Endothelial cell of umbilical vein (primary cell): ENCODE results near the gene MEN1. TPM values are rescaled to one million over a fixed set of nuclear protein-coding genes. Genes with fewer than 3 reads are reported as not detected.

Experiments used
- BruUV-seq: library from RNA; stranded (reverse); fragments of 400-500 nt; replicated peaks from 2 replicates; lab custom pipeline; 2021; lab: Mats Ljungman, UMichigan
- CTCF ChIA-PET: fragments of 300-600, 350-600 bp; sonication (Branson Sonifier 250); formaldehyde crosslinking; loops from one replicate; lab custom pipeline; 2021; ENCODE audit warnings: antibody characterized with exemption, inconsistent platforms; lab: Charles Lee
- POLR2A ChIA-PET: fragments of 300-600, 350-600 bp; sonication (Branson Sonifier 250); formaldehyde crosslinking; loops from one replicate; lab custom pipeline; 2021; ENCODE audit warnings: antibody characterized with exemption, inconsistent platforms; lab: Charles Lee
- DNase-seq: peaks from one replicate; pipeline ENCODE4 v3.0.0-alpha.2; 2011; ENCODE audit warnings: low read depth, low spot score
- FAIRE-seq: peaks from 2 replicates; lab custom pipeline; 2011; peaks lifted over from hg19 to GRCh38; lab: Jason Lieb, UNC
- H2AFZ ChIP-seq: 2 replicates; pipeline ENCODE4 v1.6.0; 2012; ENCODE audit warnings: low read depth, low read length, control low read depth, inconsistent platforms
- H3K27ac ChIP-seq: 2 replicates; pipeline ENCODE4 v1.5.1; 2011; ENCODE audit warnings: low read depth, mild to moderate bottlenecking, control low read depth, low read length, moderate library complexity; ENCODE audit not compliant: insufficient read depth
- H3K27me3 ChIP-seq, 2 experiments: 2 replicates each; pipeline versions ENCODE4 v1.6.0 to v1.6.1; 2011; ENCODE audit warnings: low read length in 2 of 2, mixed read lengths in 1 of 2; ENCODE audit not compliant: control insufficient read depth in 2 of 2, insufficient read depth in 2 of 2
- H3K36me3 ChIP-seq, 2 experiments: 2 replicates in 1 of 2; 3 replicates in 1 of 2; pipeline ENCODE4 v1.5.1; 2011; ENCODE audit warnings: low read length in 2 of 2, mild to moderate bottlenecking in 1 of 2, moderate library complexity in 1 of 2; ENCODE audit not compliant: control insufficient read depth in 2 of 2, insufficient read depth in 2 of 2; ENCODE audit errors: extremely low read depth in 1 of 2
- H3K4me1 ChIP-seq: 3 replicates; pipeline ENCODE4 v1.5.1; 2011; ENCODE audit warnings: mild to moderate bottlenecking, low read length; ENCODE audit not compliant: control insufficient read depth, insufficient read depth; ENCODE audit errors: extremely low read depth
- H3K4me2 ChIP-seq: 2 replicates; pipeline ENCODE4 v1.6.1; 2011; ENCODE audit warnings: low read length, control low read depth, mixed read lengths; ENCODE audit not compliant: insufficient read depth
- H3K4me3 ChIP-seq, 3 experiments: fragments of 200-600 bp in 1 of 3; sonication (generic), shearing (Covaris generic) in 1 of 3; replicated peaks in 1 of 3; 2 replicates each; pipeline ENCODE4 v1.5.1; 2011 to 2016; ENCODE audit warnings: control low read depth in 3 of 3, low read length in 3 of 3, mild to moderate bottlenecking in 2 of 3, inconsistent platforms in 1 of 3, low read depth in 1 of 3, moderate library complexity in 1 of 3; ENCODE audit not compliant: insufficient read depth in 1 of 3
- H3K79me2 ChIP-seq: 2 replicates; pipeline ENCODE4 v1.6.0; 2012; ENCODE audit warnings: low read length, inconsistent platforms; ENCODE audit not compliant: control insufficient read depth, insufficient read depth
- H3K9ac ChIP-seq: replicated peaks from 2 replicates; pipeline ENCODE3; 2011; ENCODE audit warnings: low read length, control low read depth; ENCODE audit not compliant: insufficient read depth; ENCODE audit errors: extremely low read depth
- H3K9me1 ChIP-seq: replicated peaks from 3 replicates; pipeline ENCODE4 v1.6.0; 2011; ENCODE audit warnings: mild to moderate bottlenecking, low read length; ENCODE audit not compliant: control insufficient read depth, insufficient read depth; ENCODE audit errors: extremely low read depth
- H3K9me3 ChIP-seq: replicated peaks from 2 replicates; pipeline ENCODE4 v1.5.1; 2012; ENCODE audit warnings: low read length, inconsistent platforms; ENCODE audit not compliant: control insufficient read depth, insufficient read depth
- H4K20me1 ChIP-seq: replicated peaks from 2 replicates; pipeline ENCODE3; 2011; ENCODE audit warnings: mild to moderate bottlenecking, low read length; ENCODE audit not compliant: control insufficient read depth, insufficient read depth; ENCODE audit errors: extremely low read depth
- EZH2 ChIP-seq: IDR thresholded peaks from 2 replicates; pipeline ENCODE4 v1.6.1; 2012; ENCODE audit warnings: borderline replicate concordance, low read depth, mild to moderate bottlenecking, moderate library complexity, low read length, inconsistent platforms; ENCODE audit not compliant: severe bottlenecking
- FOS ChIP-seq: IDR thresholded peaks from 2 replicates; pipeline ENCODE4 v1.6.1; 2011; ENCODE audit warnings: mild to moderate bottlenecking, low read length, moderate library complexity, borderline replicate concordance; ENCODE audit not compliant: insufficient read depth
- GATA2 ChIP-seq: IDR thresholded peaks from 2 replicates; pipeline ENCODE4 v1.7.0; 2011; ENCODE audit warnings: low read depth, mild to moderate bottlenecking, moderate library complexity, mixed read lengths, low read length; ENCODE audit not compliant: insufficient read length, insufficient read depth
- JUN ChIP-seq: IDR thresholded peaks from 2 replicates; pipeline ENCODE4 v1.6.1; 2011; ENCODE audit warnings: borderline replicate concordance, low read depth; ENCODE audit not compliant: insufficient read length, insufficient read depth
- MYC ChIP-seq: IDR thresholded peaks from one replicate; pipeline ENCODE4 v1.6.1; 2011; ENCODE audit warnings: mild to moderate bottlenecking, low read depth, low read length
- POLR2A ChIP-seq: IDR thresholded peaks from 2 replicates; pipeline ENCODE4 v1.6.1; 2012; ENCODE audit warnings: low read depth, mild to moderate bottlenecking, control low read depth, low read length
- POLR2AphosphoS5 ChIP-seq: IDR thresholded peaks from 2 replicates; pipeline ENCODE4 v1.6.1; 2012; ENCODE audit warnings: low read depth, mild to moderate bottlenecking, control low read depth, low read length, moderate library complexity; ENCODE audit not compliant: insufficient read depth
- dilution Hi-C: fragments of 300-500 bp; cut with MboI; formaldehyde crosslinking; loops from one replicate; pipeline ENCODE4 v1.15.0; 2019; ENCODE audit warnings: low sequenced_read_pairs; ENCODE audit not compliant: extremely low pct_ligation_motif_present
- intact Hi-C: fragments of 100-400 bp; cut with micrococcal nuclease; formaldehyde crosslinking; loops from one replicate; pipeline ENCODE4 v1.10.0; 2022
- polyA plus RNA-seq, 4 experiments: library from polyadenylated mRNA; depleted of rRNA in 3 of 4; stranded (reverse) in 3 of 4; unstranded in 1 of 4; fragments of >200 nt; gene quantifications; 2 replicates each; pipeline versions ENCODE4 v1.2.1 to v1.2.3, GENCODE V29; 2011 to 2012; ENCODE audit warnings: missing spikeins in 1 of 4
- total RNA-seq: library from RNA; stranded (reverse); gene quantifications from 2 replicates; pipeline ENCODE4 v1.2.3, GENCODE V29; 2021
- TF ChIP-seq, protein P1 (sequence below): IDR thresholded peaks from 2 replicates; pipeline ENCODE4 v1.6.1; 2011; ENCODE audit not compliant: insufficient read depth, insufficient read length
- TF ChIP-seq, protein P2 (sequence below), 2 donors: IDR thresholded peaks; 1 replicate in 1 of 2; 2 replicates in 1 of 2; pipeline ENCODE4 v1.5.1; 2011; ENCODE audit warnings: low read length in 2 of 2, mild to moderate bottlenecking in 2 of 2, moderate library complexity in 2 of 2, control low read depth in 1 of 2, inconsistent platforms in 1 of 2, low read depth in 1 of 2; ENCODE audit not compliant: insufficient read depth in 1 of 2; ENCODE audit errors: extremely low read depth in 1 of 2

MEN1 gene
- total and polyA plus RNA-seq, 2 donors (not counting 3 experiments of a cell fraction or from before 2014, with no cell fraction given), result 41.1 to 43.1 TPM

DNA sequence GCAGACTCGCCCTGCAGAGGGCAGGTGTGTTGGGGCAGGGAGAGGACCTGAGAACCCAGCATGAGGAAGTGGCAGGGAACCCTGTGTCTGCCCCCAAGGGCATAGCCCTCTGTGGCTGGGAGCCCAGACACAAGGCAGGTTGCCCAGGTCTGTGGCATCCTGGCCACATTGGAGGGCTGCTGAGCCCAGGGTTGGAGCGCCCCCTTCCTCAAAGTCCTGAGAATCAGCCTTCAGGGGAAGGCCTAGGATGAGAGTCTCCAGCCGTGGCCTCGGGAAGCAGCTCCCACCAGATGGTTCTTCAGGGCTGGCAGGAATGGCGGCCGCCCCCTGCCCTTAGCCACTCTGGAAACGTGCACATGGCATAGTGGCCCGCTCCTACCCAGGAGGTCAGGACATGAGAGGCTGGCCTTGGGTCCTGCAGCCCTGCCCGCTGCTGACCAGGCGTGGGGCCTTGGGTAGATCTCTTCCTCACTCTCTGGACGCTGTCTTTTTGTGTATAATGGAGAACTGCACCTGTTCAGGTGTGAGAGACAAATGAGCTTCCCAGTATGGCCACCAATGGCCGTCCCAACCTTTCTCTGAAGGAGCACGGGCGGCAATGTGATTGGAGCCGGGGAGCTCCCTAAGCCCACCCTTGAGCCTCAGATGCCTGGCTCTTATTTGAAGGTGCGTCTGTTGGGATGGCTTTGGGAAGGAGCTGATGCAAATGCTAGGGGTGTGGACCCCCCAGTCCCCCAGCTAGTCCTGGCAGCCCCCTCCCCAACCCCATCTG lies 38.7 kb upstream of the MEN1 start:
- dilution Hi-C loops (loop anchor here (10.0 kb wide), 1 partner anchor 46 kb away; no protein-coding TSS in a partner anchor), intact Hi-C loops (no loop called here)
- Histone ChIP-seq H3K9me1 (no peaks in the 10 kb centered on the region), H3K36me3 (peaks cover 0 to 5% of the 10 kb centered on the region in 2 experiments), H3K27me3 (no peaks in the 10 kb centered on the region), H3K9ac (no peak overlapping the region), H4K20me1 (no peaks in the 10 kb centered on the region), H3K4me3 (no peak overlapping the region), H3K9me3 (no peaks in the 10 kb centered on the region), H3K27ac (no peak overlapping the region), H3K79me2 (peaks cover 8% of the 10 kb centered on the region), H3K4me2 (no peak overlapping the region), H2AFZ (no peak overlapping the region), H3K4me1 (peaks cover 2% of the 10 kb centered on the region)
- ChIA-PET CTCF (interaction anchor here (0.8 to 8.2 kb wide), 17 partner anchors 9 to 268 kb away, joined by 3 to 168 read pairs (median 11); partner anchors contain the start of genes ARL2, BATF2, EHD1 and ZNHIT2), POLR2A (interaction anchor here (1.1 to 4.2 kb wide), 2 partner anchors 20 to 29 kb away, joined by 4 to 24 read pairs; partner anchors contain the start of gene EHD1)
- TF ChIP-seq MYC (no peak), JUN (no peak), FOS (no peak), POLR2AphosphoS5 (no peak), EZH2 (no peak), GATA2 (no peak), POLR2A (no peak)
- TF ChIP-seq, protein P1, sequence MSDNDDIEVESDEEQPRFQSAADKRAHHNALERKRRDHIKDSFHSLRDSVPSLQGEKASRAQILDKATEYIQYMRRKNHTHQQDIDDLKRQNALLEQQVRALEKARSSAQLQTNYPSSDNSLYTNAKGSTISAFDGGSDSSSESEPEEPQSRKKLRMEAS, result no peak
- TF ChIP-seq, protein P2, sequence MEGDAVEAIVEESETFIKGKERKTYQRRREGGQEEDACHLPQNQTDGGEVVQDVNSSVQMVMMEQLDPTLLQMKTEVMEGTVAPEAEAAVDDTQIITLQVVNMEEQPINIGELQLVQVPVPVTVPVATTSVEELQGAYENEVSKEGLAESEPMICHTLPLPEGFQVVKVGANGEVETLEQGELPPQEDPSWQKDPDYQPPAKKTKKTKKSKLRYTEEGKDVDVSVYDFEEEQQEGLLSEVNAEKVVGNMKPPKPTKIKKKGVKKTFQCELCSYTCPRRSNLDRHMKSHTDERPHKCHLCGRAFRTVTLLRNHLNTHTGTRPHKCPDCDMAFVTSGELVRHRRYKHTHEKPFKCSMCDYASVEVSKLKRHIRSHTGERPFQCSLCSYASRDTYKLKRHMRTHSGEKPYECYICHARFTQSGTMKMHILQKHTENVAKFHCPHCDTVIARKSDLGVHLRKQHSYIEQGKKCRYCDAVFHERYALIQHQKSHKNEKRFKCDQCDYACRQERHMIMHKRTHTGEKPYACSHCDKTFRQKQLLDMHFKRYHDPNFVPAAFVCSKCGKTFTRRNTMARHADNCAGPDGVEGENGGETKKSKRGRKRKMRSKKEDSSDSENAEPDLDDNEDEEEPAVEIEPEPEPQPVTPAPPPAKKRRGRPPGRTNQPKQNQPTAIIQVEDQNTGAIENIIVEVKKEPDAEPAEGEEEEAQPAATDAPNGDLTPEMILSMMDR (IDR thresholded peaks at IDR 0.05; ENCODE audit: extremely low read depth in 1 of 2, insufficient read depth in 1 of 2, low read depth in 1 of 2, low read length in 2 of 2), result no peak
- no TSS peak for BruUV-seq
- DNase-seq (no peak), FAIRE-seq (no peak)
